ENCODE data around the gene AHNAK. TPM values are rescaled to one million over a fixed set of nuclear protein-coding genes. Genes with fewer than 3 reads are reported as not detected.
"Not testable (repeated sequence)": the region's sequence is repeated elsewhere in the genome, so short reads cannot be mapped to it uniquely, and the experiment has no call there.

Gene AHNAK
- total RNA-seq, 3 donors from 2014 or later (not counting 1 experiment from before 2014, with no cell fraction given) = 623 to 740 (median 677) TPM

- peak overlapping the region; percentile 80 for H3K27ac ChIP-seq (ENCODE audit: low read length)
- under 1% methylated on average over 33 of the region's 33 CpGs for WGBS (ENCODE audit: insufficient coverage)
- TF ChIP-seq CTCF (IDR thresholded peaks at IDR 0.05) = no peak
- no peaks in the 10 kb centered on the region for H3K27me3 Mint-ChIP-seq (ENCODE audit: low read depth in 2 of 2)
- H3K9me3 ChIP-seq (ENCODE audit: control insufficient read depth, insufficient read depth, low read length) = no peaks in the 10 kb centered on the region
- H3K4me3 Mint-ChIP-seq = peak overlapping the region; percentile 99
- peaks cover 36 to 54% of the 10 kb centered on the region in 2 donors for H3K4me1 Mint-ChIP-seq
- H3K4me3 ChIP-seq (ENCODE audit: low read length) = peak overlapping the region; percentile 94
- DNase-seq = peak in 1 of 2 donors; percentile 65
- ATAC-seq = no peak
- intact Hi-C loops (cut with micrococcal nuclease) = loop anchor here (1.0 to 5.0 kb wide), 2 partner anchors 16 to 134 kb away; partner anchors contain the start of genes BSCL2 and GNG3
- no peaks in the 10 kb centered on the region for H3K27me3 ChIP-seq (ENCODE audit: control insufficient read depth, insufficient read depth, low read length)
- peaks cover 37% of the 10 kb centered on the region for H3K36me3 ChIP-seq (ENCODE audit: control insufficient read depth, insufficient read depth, low read length)
- peaks cover 27% of the 10 kb centered on the region for H3K4me1 ChIP-seq (ENCODE audit: control insufficient read depth, insufficient read depth, low read length)
- H3K36me3 Mint-ChIP-seq = peaks cover 10% of the 10 kb centered on the region
- no peaks in the 10 kb centered on the region for H3K9me3 Mint-ChIP-seq
- peak overlapping the region; percentile 92 to 95 for H3K27ac Mint-ChIP-seq
Observed at GRCh38 chr11:62573006-62573591, 26.5 kb upstream of the AHNAK start.

DNA sequence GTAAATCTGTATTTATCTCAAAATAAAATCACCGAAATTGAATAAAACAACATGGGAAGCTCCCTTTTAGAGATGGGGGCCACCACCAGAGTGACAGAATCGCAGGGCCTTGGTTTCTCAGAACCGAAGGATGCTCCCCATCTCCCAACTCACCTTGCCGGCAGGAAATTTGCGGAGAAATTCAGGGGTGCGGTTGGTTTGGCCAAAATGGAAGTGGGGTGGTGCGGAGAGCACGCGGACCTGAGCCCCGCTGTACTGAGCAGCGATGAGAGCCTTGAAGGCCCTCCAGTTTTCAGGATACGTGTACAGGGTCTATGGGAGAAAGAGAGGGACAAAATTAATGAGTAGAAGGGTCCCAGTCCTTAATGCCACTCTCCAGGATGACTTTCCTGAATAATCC, 25.8 kb upstream of the AHNAK start:
- Histone ChIP-seq H3K4me1 (ENCODE audit: control insufficient read depth, insufficient read depth, low read length) (peaks cover 27% of the 10 kb centered on the region), H3K9me3 (ENCODE audit: control insufficient read depth, insufficient read depth, low read length) (no peaks in the 10 kb centered on the region), H3K36me3 (ENCODE audit: control insufficient read depth, insufficient read depth, low read length) (peaks cover 38% of the 10 kb centered on the region), H3K27me3 (ENCODE audit: control insufficient read depth, insufficient read depth, low read length) (no peaks in the 10 kb centered on the region), H3K4me3 (ENCODE audit: low read length) (peak overlapping the region; percentile 94), H3K27ac (ENCODE audit: low read length) (peak overlapping the region; percentile 80)
- intact Hi-C loops (cut with micrococcal nuclease) = loop anchor here (5.0 kb wide), 1 partner anchor 135 kb away; the partner anchor contains the start of genes BSCL2 and GNG3
- DNase-seq = no peak
- Mint-ChIP-seq H3K27me3 (ENCODE audit: low read depth in 2 of 2) (no peaks in the 10 kb centered on the region), H3K4me3 (peak overlapping the region; percentile 99), H3K36me3 (peaks cover 12% of the 10 kb centered on the region), H3K27ac (peak overlapping the region; percentile 92 to 95), H3K9me3 (no peaks in the 10 kb centered on the region), H3K4me1 (peaks cover 37 to 55% of the 10 kb centered on the region in 2 donors)
- no peak for ATAC-seq
- WGBS (ENCODE audit: insufficient coverage) = 92% methylated on average over 11 of the region's 12 CpGs
- TF ChIP-seq CTCF (IDR thresholded peaks at IDR 0.05) = no peak

DNA sequence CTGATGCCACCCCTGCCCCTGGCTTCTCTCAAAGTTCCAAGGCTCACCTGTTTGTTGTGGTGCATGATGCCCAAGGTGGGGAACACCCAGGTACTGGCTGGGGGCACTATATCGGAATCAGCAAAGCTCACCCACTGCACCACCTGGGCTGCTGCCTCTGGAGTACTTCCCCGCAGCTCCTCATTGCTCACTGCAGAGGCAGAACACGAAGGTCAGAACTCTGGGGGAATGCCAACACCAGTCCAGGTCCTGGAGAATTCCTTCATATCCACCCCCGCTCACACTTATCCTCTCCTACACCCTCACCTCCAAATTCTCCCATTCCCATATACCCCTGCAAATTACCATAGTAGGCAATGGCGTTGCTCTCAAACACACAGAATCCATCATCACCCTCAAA, 24.9 kb upstream of the AHNAK start:
- peak overlapping the region; percentile 99 for H3K4me3 Mint-ChIP-seq
- H3K36me3 Mint-ChIP-seq = peaks cover 21% of the 10 kb centered on the region
- intact Hi-C loops (cut with micrococcal nuclease) = loop anchor here (5.0 kb wide), 1 partner anchor 136 kb away; the partner anchor contains the start of genes BSCL2 and GNG3
- H3K27ac ChIP-seq (ENCODE audit: low read length); H3K4me3 ChIP-seq (ENCODE audit: low read length); H3K9me3 ChIP-seq (ENCODE audit: control insufficient read depth, insufficient read depth, low read length); H3K9me3 Mint-ChIP-seq; ATAC-seq; H3K27me3 Mint-ChIP-seq (ENCODE audit: low read depth in 2 of 2); H3K27me3 ChIP-seq (ENCODE audit: control insufficient read depth, insufficient read depth, low read length); DNase-seq: not testable (repeated sequence)
- peak overlapping the region; percentile 92 to 95 for H3K27ac Mint-ChIP-seq
- Histone ChIP-seq H3K4me1 (ENCODE audit: control insufficient read depth, insufficient read depth, low read length) (peaks cover 27% of the 10 kb centered on the region), H3K36me3 (ENCODE audit: control insufficient read depth, insufficient read depth, low read length) (peaks cover 40% of the 10 kb centered on the region)
- 99% methylated on average over 5 of the region's 5 CpGs for WGBS (ENCODE audit: insufficient coverage)
- peaks cover 45 to 64% of the 10 kb centered on the region in 2 donors for H3K4me1 Mint-ChIP-seq

GRCh38 chr11:62570903-62571302, 24.3 kb upstream of the AHNAK start:
- not testable (repeated sequence) for H3K27me3 Mint-ChIP-seq (ENCODE audit: low read depth in 2 of 2); H3K4me3 ChIP-seq (ENCODE audit: low read length); DNase-seq; H3K9me3 ChIP-seq (ENCODE audit: control insufficient read depth, insufficient read depth, low read length); H3K9me3 Mint-ChIP-seq; H3K4me3 Mint-ChIP-seq; H3K27me3 ChIP-seq (ENCODE audit: control insufficient read depth, insufficient read depth, low read length); H3K27ac ChIP-seq (ENCODE audit: low read length); ATAC-seq
- intact Hi-C loops (cut with micrococcal nuclease) = loop anchor here (5.0 kb wide), 1 partner anchor 136 kb away; the partner anchor contains the start of genes BSCL2 and GNG3
- WGBS (ENCODE audit: insufficient coverage) = 85% methylated on average over 5 of the region's 5 CpGs
- peak overlapping the region in 1 of 2 donors; percentile 92 for H3K27ac Mint-ChIP-seq
- peaks cover 45 to 64% of the 10 kb centered on the region in 2 donors for H3K4me1 Mint-ChIP-seq
- Histone ChIP-seq H3K36me3 (ENCODE audit: control insufficient read depth, insufficient read depth, low read length) (peaks cover 42% of the 10 kb centered on the region), H3K4me1 (ENCODE audit: control insufficient read depth, insufficient read depth, low read length) (peaks cover 27% of the 10 kb centered on the region)
- H3K36me3 Mint-ChIP-seq = peaks cover 26% of the 10 kb centered on the region
